ENCODE data around the gene MTMR12.
A peak's percentile ranks its signal among the peaks of the same experiment; 100 is the strongest.

MTMR12 gene, protein sequence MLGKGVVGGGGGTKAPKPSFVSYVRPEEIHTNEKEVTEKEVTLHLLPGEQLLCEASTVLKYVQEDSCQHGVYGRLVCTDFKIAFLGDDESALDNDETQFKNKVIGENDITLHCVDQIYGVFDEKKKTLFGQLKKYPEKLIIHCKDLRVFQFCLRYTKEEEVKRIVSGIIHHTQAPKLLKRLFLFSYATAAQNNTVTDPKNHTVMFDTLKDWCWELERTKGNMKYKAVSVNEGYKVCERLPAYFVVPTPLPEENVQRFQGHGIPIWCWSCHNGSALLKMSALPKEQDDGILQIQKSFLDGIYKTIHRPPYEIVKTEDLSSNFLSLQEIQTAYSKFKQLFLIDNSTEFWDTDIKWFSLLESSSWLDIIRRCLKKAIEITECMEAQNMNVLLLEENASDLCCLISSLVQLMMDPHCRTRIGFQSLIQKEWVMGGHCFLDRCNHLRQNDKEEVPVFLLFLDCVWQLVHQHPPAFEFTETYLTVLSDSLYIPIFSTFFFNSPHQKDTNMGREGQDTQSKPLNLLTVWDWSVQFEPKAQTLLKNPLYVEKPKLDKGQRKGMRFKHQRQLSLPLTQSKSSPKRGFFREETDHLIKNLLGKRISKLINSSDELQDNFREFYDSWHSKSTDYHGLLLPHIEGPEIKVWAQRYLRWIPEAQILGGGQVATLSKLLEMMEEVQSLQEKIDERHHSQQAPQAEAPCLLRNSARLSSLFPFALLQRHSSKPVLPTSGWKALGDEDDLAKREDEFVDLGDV

DNA sequence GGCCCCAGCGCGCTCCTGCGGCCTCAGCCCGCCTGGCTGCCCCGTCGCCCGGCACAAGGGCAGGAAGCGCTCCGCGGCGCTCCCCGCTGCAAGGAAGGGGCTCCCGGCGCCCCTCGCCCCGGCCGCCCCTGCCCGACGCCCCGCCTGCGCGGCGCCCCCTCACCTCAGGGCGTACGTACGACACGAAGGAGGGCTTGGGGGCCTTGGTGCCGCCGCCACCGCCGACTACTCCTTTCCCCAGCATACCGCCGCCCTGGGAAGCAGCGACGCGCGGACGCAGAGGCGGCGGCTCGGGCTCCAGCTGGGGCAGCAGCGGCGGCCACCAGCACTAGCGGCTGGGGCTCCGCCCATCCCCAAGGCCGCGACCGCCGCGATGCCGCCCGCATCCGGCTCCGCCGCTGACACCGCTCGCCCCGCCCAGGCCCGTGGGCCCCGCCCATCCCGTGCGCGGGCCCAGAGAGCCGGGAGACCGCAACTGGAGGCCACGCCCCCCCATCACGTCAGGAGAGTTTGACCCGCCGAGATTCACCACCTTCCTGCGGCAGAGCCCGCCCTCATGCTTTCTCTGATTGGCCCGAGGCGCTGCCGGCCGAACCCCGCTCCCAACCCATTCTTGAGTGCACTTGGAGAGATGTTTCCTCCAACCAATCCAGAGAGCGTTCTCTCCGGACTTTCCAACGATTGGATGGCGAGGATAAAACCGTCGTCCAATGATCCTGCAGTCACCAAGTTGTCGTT is at the start of gene MTMR12:
Gene MTMR12, minus strand, starts transcription at position 345 of the 738 bp plus-strand sequence. Its CDS starts 101 bp downstream, at position 244.
- DNase-seq = peak; percentile 94

DNA sequence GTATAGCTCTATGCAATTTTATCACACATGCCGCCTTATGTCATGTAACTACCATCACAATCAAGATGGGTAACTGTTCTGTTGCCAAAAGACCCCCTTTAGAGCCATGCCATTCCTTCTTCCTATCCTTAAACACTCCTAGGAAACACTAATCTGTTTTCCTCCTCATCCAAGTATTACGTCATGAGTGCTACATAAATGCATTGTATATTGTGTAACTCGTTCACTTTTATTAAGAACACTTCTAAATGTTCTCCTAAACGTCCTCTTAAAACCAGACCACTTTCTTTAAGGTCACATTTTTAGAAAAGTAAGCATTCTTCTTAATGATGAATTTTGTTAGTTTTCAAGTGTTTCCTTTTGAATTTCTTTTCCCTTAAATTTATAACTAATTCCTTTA is 49.8 kb upstream of the MTMR12 start:
- DNase-seq = no peak

DNA sequence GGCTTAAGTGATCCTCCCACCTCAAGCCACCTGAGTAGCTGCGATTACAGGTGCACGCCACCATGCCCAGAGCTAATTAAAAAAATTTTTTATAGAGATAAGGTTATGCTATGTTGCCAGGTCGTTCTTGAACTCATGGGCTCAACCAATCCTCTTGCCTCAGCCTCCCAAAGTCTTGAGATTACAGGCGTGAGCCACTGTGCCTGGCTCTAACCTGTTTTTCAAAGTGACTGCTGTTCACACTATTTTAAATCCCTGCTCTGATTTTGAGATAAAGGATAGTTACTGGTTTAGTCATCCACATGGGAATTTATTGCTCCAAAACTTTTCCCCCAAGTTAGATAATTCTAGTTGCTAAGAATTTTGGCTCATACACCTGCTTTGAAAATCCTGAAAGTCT is 48.2 kb upstream of the MTMR12 start:
- DNase-seq = no peak

DNA sequence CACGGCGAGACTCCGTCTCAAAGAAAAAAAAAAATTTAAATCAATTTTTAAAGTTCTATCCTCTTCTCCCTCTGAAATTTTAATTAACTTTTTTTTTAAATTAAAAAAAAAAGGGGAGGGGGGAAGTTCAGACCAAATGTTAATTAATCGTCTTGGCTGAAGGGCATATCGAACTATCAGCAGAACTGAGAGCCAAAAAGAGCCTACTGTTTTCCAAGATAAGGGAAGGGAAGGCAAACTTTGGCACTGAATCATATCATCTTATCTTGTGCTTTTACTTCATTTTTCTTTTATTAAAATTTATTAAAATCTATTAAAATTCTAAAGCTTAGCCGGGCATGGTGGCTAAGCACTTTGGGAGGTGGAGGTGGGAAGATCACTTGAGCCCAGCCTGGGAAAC is 45.9 kb upstream of the MTMR12 start:
- no peak for DNase-seq

DNA sequence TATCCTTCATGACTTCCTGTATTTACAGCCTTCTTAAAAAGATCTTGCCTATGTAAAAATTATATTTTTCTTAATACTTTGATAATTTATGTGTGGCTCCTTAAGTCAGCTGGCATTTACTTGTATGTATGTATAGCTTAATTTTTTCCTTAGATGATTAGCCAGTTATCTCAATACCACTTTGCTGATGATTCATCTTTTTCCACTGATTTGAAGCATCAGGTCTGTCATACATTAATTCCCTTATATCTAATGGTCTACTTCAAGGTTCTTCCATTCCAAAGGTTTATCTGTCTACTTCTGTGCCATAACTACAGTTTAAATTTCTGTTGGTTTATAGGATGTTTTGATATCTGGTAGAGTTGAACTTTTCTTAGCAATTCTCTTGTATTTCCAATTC is 44.9 kb upstream of the MTMR12 start:
- DNase-seq = no peak

DNA sequence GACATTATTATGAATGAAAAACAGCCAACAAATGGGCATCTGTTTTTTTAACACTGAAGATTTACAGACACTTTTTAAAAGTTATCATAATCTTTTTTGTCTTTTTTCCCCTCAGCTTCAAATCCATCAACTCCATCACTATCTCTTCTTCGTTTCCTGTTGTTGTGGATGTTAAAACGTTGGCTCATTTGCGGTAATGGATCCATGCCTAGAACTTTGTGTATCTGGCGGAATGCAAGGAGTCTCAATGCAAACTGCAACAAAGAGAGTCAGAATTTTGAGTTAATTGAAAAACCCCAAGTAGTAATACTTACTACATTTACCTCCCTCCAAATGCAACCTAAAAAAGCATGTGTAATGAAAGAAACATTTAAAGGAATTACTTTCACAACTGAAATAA is 42.9 kb upstream of the MTMR12 start:
- no peak for DNase-seq

DNA sequence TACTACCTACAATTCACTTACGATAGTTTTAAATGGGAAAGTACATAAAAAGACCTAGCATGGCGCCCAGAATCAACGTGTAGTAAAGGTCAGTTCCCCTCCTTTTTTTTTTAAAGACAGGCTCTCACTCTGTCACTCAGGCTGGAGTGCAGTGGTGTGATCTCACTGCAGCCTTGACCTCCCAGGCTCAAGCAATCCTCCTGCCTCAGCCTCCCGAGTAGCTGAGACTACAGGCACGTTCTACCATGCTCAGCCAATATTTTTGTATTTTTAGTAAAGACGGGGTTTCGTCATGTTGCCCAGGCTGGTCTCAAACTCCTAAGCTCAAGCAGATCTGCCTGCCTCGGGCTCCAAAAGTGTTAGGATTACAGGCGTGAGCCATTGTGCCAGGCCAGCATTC is 40.7 kb upstream of the MTMR12 start:
- DNase-seq = no peak

DNA sequence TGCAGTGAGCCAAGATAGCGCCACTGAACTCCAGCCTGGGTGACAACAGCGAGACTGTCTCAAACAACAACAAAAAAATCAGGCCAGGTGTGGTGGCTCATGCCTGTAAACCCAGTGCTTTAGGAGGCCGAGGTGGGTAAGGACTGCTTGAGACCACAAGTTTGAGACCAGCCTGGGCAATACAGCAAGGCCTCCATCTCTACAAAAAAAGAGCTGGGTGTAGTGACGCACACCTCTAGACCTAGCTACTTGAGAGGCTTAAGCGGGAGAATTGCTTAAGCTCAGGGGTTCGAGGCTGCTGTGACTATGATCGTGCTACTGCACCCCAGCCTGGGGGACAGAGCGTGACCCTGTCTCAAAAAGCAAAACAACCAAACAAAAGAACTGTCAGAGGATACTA is 39.9 kb upstream of the MTMR12 start:
- DNase-seq = no peak

DNA sequence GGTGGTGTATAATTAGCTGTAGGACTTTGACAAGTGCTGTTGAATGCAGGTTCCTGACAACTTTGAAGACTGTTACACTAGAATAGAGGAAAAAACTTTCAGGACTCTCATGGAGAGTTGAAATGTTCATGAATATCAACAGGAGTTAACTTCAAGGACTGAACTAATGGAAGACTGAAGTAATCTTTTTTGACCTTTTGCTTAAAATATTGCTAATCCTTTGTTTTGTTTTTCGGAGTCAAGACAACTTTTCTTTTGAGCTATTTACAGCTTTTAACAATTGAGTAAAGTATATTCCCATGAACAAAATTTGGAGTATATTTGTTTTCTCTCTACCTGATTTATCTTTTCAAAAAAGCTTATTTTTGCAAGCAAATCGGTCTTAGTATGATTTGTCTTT is 34.1 kb upstream of the MTMR12 start:
- no peak for DNase-seq

DNA sequence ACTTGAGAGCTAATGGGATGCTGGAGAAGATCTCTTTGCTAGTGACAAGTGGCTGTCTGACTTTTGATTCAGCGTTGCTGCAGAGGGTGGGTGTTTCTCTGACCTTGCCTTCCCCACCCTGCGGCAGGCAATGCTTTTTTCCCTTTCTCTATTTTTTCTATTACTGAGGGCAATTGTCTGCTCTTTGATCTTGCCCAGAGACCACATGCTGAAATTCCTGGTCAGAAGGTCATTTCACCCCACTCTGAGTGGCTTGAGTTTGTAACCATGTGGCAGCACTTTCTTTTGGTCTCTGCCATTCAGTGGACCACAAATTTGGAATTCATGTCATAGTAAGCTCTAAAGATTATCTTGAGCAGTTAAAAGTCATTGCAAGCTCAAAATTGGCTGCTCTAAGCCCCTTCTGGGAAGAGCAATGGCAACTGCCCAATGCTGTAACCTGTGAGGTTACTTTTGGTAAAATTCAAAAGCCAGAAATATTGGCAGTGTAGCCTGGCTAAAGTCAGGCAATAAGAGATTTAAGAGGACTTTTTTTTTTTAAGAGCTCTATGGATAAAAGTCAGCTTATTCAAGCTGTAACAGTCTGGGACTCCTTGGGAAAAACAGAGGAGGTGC is 30.4 kb upstream of the MTMR12 start:
- no peak for DNase-seq

DNA sequence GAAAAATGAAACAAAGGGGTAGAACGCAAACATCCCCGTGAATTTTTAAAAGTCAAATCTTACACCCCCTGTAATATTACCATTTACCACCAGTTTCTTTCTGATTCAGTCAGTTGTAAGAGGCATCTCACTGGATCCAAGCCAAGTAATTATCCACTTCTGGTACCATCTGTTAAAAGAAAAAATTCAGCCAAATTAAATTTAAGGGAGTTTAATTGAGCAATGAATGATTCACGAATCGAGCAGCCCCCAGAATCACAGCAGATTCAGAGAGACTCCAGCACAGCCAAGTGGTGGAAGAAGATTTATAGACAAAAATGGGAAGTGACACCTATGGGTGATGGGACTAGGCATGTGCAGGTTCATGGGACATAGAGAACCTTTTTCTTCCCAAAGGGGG is 29.9 kb upstream of the MTMR12 start:
- no peak for DNase-seq

DNA sequence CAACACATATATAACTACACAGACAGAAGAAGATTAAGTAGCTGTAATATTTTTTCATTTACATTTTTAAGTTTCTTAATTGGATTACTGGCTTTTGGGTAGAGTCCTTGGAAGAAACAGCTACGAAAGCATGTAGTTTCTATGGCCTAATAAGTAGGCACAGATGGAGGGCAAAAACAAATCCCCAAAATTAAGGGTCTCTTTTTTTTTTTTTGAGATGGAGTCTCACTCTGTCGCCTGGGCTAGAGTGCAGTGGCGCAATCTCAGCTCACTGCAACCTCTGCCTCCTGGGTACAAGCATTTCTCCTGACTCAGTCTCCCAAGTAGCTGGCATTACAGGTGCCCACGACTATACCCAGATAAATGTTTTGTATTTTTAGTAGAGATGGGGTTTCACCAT is 27.1 kb upstream of the MTMR12 start:
- DNase-seq = no peak

DNA sequence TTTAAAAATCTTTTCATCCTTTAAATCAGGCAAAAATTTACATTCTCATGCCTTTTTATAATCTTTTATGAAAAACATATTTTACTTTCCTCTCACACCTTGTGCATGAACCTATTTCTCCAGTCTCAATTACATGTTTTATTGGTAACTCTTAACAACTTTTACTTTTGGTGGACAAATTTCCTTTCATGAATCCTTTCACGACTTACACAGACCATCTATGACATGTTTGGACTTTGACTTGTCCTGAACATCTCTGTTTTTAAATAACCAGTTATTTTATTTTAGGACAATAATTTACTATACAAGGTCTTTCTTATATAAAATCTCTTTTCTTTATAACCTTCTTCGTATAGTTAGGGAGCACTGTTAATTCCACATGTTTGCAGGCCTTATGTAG is 26.5 kb upstream of the MTMR12 start:
- no peak for DNase-seq

DNA sequence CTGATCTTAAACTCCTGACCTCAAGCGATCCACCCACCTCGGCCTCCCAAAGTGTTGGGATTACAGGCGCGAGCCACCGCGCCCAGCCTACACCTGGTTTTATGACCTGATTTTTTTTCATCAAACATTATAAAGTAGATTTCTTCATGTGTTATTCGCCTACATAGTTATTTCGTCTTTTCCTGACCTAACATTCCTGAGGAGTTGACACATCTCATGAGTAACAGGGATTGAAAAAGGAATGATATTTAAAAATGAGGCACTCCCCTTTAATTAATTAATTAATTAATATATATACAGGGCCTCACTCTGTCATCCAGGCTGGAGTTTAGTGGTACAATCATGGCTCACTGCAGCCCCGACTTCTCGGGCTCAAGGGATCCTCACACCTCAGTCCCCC is 20.2 kb upstream of the MTMR12 start:
- no peak for DNase-seq

DNA sequence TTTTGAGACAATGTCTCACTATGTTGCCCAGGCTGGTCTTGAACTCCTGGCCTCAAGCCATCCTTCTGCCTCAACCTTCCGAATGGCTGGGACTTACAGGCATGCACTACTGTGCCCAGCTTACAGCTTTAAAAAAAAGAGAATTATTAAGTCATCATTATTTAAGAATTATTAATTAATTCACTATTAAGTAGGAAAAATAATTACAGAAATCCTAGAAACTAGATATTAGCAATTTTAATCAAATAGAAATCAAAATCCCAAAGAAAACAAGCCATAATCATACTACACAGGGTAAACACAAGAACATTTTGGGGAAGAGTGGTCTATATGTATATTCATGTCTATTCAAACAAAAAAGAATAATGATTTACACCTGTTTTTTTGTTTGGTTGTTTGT is 19.6 kb upstream of the MTMR12 start:
- DNase-seq = no peak

DNA sequence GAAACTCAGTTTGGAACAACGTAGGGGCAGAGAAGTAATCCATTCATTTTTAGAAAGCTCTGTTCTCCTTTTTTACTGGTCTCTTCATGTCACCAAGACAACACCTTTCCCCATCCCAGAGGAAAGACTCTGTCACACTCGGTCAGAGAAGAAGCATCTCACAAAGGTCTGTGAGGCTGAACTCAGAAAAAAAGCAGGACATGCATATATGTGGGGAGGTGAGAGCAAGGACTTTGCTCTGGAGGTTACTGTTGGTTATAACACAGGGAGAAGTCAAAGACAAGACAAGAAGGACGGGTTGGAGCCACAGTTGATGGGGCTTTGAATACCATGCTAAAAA is 19.2 kb upstream of the MTMR12 start:
- no peak for DNase-seq

DNA sequence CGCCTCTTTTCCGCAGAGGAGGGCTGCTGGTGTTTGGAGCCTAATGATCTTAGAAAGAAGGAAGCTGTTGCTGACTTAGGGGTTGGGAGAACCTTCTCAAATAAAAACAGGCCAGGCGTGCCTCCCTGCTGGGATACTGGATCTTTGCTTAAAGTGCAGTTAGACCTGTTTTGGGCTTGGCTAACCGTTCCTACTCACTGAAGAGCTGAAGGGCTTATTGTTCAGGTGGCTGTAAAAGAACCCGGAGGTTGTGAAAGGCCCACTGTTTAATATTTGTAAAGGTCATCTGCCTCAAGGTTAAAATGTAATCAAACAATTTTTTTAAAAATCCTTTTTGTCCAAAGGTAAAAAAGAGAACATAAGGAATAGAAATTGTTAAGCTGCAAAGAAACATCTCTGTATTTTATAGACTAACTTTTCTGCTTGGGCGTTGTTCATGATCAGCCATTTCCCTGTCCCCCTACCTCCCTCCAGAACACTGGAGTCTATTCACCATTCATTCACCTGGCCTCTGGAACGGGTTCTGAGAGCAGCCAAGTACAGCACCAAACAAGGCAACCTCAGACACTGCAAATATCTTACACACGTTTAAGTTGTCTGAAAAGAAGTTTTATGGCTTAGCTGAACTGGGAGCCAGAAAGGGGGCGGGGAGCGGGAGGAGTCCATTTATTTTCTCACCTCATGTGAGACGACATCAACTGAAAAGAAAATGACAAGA is 18.6 kb upstream of the MTMR12 start:
- DNase-seq = no peak

DNA sequence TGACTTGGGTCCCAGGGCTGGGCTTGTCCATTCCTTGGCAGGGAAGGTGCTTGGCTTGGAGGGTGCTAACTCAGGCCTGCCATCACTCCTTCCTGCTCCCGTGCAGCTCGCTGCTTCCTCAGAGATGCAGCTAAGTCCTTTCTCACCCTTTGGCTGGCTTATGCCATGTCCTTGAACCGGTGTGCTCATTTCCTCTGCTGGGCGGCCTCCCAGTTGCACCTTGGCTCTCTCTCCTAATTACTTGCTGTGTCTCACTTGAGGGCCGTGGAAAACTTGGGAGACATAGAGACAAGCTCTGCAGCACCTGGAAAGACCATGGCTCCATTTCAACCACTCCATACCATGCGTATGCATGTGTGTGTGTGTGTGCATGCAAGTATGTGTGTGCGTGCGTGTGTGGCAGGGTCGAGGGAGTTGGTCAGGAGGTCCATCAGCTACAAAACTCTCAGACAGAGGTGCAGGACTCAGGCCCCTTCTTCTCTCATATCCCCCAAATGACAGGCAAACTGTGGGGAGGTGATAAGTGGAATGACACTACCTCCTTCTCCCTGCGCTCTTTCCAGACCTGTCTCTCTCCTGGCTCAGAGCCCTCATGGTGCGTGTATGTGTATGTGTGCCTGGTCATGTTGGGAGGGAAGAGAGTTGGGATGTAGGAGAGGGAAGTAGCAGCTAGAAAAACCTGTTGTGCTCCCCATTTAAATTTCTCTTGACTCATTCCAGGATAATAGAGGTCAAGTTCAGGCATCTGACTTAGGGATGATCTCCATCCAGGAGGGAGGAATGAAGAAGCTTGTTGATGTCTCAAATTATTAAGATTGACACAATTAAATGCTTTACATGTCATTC is 17.6 kb upstream of the MTMR12 start:
- no peak for DNase-seq

DNA sequence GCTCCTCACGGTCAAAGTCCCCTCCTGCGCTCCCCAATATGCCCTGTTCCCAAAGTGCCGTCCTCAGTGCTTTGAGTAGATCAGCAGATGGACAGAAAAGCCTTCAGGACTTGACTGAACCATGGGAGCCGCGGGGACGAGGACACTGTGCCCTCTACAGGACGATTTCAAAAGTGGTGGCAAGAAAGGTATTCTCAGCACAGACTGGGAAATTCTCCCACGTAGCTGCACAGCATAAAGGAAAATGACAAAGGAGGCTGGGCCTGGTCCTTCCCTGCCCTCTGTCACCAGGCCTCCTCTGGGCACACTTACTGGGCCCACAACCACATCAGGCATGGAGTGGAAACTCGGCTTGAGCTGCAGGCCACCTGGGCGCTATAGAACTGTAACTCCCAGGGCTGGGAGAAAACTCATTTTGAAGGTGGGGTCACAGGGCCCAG is 16.7 kb upstream of the MTMR12 start:
- no peak for DNase-seq

DNA sequence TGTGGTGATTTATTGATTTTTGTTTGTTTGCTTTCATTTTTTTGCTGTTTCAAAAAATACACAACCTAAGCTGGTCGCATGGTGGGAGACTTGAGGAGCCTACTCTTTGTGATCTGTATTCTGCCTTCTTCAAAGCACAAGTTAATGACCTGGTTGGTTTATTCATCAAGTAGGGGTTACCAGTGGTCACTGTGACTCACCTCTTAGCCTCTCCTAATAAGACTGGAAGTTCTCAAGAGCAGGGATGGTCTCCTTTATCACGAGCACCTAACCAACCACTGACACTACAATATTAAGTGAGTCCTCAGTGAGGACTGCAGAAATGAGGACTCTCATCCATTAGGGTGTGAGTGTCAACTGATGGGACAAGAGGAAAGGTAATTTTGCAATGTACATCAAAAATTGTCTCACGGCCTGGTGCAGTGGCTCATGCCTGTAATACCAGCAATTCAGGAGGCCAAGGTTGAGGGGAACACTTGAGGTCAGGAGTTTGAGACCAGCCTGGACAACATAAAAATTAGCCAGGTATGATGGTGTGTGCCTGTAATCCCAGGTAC is 13.6 kb upstream of the MTMR12 start:
- DNase-seq = no peak

DNA sequence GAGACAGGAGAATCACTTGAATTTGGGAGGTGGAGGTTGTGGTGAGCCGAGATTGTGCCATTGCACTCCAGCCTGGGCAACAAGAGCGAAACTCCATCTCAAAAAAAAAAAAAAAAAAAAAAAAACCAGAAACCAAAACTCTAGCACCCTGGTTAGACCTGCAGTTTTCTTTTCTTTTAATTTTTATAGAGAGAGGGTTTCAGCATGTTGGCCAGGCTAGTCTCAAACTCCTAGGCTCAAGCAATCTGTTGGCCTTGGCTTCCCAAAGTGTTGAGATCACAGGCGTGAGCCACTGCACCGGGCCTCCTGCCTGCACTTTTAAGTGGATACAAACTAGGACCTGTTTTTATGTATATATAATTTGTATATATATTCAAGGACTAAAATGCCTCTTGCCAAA is 12.9 kb upstream of the MTMR12 start:
- no peak for DNase-seq

All from NCI-H1048 (cell line).